Measurements from ENCODE around the gene CCDC15.
"Not testable (repeated sequence)": the region's sequence is repeated elsewhere in the genome, so short reads cannot be mapped to it uniquely, and the experiment has no call there.

CCDC15 gene

DNA sequence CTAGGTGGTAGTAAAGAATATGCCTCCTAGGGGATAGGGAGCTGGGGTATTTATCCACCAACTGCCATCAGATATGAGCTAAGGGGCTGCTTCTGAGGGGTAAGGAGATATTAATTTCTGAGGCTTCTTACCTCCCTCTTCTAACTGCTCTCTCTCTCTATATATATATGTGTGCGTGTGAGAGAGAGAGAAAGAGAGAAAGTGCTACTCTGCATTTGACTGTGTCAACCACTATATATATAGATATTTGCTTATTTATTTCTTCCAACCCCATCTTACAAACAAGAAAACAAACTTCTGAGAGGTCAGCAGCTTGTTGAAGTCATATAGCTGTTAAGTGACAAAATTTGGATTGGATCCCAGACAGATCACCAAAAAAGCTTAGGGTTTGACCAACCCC, 12.3 kb upstream of the CCDC15 start:
- DNase-seq, result no peak

DNA sequence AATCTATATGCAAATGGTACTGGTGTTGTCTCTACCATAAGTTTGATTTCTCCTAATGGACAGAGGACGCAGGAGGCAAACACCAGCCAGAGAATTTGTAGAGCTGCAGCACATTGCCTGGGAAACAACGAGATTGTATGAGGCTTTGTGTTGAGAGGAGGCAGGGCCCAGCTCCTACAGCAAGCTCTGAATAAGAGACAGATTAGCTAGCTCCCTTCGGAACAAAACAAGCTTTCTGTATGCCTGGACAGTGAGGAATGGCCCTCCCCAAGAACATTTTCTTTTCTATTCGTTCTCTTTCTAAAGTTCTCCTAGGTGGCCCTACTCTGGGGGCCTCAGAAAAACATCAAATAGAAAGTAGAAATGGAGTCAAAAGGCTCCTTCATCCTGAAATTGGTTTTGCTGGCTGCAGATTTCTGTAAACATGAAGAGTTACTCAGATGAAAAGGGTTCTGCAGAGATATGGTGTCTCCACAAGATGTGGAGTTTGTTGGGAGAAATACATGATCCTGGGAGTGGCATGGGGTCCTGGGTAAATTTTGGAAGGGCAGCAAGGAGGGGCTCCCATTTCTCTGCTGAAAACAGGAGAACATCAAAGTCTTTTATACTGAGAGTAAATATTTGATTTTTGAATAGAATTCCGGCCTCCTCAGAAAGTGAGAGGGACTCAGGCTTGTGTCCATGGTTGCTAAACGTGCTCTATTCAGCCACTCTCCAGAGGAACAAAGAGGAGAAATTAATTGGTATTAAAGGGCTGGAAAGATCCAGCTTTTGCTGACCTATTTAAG, 11.3 kb upstream of the CCDC15 start:
- DNase-seq, result no peak

DNA sequence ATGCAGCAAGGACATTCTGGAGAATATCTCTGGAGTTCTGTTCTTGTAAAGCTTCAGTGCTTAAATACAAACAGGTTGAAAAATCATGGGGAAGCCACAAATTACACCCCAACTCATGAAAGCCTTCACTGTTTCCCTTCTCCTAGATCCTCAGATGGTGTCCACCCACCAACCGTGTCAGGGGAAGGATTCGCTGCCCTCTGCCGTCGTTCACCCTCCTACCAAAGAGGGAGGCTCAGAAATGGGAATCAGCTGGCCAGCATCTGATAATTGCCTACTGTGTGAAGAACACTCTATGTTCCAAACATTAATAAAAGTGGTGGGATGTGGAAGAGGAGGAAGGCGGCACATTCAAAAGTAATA, 10.8 kb upstream of the CCDC15 start:
- no peak for DNase-seq

DNA sequence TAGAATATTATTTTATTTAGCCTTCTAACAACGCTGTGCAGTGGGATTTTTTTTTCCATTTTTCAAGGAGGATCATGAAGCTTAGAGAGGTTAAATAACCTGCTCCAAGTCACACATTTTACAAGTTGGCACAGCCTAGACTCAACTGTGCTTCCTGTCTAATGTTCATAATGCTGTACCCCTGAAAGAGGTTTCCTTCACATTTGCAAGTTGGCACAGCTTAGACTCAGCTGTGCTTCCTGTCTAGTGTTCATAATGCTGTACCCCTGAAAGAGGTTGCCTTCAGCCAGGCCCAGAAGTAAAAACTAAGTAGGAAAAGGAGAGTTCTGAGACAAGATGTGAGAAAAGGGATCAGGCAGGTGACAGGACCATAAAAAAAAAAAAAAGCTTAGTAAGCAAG, 10.3 kb upstream of the CCDC15 start:
- no peak for DNase-seq

DNA sequence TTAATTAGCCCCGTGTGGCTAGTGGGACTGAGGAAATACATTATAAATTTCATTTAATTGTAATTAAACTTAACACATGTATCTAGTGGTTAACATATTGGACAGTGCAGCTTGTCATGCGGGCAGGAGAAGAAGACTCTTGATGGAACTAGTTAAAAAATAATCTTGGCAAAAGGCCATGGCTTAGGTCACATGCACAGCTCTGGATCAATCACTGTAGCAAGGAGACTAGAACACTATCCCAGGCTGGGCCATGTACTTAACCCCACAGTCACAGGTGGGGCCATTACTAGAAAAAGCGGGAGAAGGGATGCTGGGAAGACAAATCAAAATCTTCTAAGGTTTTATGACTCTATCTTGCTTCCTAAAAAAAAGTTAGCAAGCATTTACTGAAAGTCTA, 9.4 kb upstream of the CCDC15 start:
- DNase-seq, result no peak

DNA sequence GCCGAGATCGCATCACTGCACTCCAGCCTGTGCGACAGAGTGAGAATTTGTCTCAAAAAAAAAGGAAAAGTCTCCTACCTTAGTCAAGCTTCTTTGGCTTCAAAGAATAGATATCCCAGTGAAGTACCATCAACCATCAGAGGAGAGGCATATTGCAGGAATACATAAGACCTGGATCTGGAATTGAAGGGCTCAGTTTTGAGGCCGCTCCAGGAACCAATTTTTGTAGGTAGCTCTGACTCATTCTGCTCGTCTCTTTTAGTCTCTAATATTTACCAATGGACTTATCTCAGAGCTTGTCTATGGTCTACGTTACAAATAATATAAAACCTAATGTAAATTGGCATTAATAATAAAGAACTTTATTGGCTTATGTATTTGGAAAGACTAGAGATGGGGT, 8.2 kb upstream of the CCDC15 start:
- DNase-seq, result no peak

DNA sequence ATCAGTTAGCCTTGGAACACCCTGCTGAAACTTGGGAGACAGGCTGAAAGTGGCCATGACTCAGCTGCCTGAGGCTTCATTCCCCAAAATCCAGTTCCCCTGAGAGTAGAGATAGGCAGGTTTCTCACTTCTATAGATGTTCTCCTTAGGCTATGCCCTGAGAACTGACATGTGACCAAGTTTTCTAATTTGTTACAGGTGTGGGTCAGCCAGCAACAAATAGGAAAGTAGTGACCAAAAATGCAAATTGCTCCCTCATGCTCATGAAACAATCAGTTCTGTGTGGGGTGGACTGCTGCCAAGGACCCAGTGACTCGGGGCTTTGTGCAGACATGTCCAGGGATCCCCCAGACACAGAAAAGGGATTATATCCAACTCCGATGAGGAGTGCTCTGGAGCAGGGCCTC, 7.3 kb upstream of the CCDC15 start:
- no peak for DNase-seq

DNA sequence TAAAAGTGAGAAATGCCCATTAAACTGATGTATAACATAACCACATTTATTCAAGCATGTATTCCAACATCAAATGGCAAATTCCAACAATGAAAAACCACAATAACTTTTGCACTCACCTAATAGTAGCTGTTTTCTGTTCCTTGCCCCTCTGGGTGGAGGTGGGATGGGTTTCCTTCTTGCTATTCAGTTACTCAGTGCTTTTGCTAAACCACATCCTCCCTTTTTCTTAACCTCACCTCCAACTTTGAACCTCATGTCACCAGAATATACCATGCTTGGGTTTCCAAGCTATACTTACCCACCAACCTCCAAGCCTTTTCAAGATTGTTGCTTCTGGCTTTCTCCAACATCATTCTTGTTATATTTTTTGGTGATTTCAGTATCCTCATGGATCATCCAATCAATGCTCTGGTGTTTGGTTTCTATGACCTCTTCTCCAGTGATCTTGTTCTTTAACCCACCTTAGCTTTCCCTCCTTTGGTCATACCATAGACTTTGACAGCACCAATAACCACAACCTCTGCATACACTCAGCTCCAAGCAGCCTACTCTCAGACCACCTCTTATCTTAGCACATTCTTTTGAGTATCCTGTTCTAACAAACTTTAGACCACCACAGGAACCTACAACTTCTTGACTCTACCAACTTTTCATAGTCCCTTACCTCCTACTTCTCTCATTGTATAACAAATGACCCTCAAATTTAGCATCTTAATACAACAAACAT, 3.2 kb upstream of the CCDC15 start:
- DNase-seq, result no peak

DNA sequence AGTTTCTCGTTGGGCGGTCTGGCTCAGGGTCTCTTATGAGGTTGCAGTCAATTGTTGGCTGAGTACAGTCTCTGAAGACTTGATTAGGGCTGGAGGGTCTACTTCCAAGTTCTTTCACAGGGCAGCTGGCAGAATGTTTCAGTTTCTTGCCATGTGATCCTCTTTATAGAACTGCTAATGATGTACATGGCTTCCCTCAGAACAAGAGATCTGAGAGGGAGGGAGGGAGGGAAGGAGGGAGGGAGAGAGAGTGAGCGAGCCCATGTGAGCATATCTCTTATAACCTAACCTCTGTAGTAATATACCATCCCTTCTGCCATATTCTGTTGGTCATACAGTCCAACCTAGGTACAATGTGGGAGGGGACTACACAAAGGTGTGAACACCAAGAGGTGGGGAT, 2.7 kb upstream of the CCDC15 start:
- DNase-seq, result no peak

DNA sequence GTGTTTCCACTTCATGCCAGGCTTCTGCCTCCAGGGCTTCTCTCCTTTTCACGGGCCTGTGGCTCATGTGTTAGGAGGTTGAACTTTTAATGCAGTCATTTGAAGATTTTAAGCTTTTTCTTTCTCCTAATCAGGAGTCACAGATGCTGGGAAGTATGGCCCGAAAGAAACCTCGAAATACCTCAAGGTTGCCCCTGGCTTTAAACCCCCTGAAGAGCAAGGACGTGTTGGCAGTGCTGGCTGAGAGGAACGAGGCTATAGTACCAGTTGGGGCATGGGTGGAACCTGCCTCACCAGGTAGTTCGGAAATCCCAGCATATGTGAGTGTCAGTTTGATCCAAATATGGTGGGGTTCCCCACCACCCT, 571 bp downstream of the CCDC15 start:
- peak in 1 of 2 experiments; percentile 72 for DNase-seq

DNA sequence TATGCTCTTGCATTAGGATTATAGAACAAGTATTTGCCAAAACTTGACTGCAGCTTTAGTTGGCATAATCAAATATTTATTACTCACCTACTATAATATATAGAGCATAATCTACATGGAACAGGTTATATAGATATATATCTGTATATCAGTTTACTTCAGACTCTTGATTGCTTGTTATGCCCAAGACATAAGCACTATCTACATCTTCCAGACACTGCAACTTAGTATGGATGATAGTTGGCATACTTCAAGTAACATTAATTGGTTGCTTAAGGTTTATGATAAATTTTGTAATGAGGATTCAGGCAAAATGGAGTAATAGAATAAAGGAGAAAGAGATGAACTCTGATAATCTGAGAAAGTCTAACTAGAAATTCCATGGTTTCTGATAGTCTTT, 1.0 kb downstream of the CCDC15 start:
- DNase-seq, result no peak

DNA sequence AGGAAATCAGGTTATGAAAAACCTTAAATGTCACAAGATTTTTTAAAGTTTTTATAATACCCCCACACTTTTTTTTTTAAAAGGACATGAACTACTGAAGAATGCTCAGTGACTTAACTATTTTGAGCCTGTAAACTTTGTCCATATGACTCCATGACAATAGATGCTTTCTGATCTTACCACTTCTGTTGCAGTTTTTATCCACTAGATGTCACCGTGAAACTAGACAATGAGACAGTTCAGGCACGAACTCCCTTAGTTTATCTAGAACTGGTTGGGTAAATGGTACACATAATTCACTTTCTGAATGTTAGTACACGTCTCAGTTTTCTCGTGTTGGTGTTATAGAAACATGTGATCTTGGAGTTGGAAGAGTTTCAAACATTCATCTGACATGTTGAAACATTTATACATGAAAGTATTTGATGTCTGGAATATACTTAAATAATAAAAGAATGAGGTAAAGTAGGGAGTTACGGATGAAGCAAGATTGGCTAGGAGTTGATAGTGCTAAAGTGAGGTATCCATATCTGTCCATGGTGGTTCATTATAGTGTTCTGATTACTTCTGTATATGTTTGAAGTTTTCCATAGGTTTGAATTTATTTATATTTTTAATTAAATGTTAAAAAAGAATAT, 8.1 kb downstream of the CCDC15 start:
- DNase-seq, result peak; percentile 89 to 94

DNA sequence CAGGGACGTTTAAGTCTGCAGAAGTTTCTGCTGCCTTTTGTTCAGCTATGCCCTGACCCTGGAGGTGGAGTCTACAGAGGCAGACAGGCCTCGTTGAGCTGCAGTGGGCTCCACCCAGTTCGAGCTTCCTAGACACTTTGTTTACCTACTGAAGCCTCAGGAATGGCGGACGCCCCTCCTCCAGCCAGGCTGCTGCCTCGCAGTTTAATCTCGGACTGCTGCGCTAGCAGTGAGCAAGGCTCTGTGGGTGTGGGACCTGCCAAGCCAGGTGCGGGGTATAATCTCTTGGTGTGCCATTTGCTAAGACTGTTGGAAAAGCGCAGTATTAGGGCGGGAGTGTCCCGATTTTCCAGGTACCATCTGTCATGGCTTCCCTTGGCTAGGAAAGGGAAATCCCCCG, 14.2 kb downstream of the CCDC15 start:
- DNase-seq, result not testable (repeated sequence)

DNA sequence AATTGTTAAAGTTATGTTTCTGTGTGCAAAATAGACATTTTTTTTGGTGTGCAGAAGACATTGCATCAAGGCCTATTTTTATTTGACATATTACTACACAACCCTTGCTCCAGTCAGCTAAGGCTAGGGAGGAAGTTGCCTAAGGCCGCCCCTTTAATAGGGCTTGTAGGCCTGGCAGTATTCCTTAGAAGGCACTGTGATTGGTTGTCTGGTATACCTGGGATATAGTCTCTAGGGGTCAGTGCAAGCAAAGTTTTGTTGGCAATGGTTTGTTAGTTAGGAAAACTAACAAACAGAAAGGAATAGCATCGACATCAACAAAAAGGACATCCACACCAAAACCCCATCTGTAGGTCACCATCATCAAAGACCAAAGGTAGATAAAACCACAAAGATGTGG, 16.9 kb downstream of the CCDC15 start:
- DNase-seq, result peak; percentile 23 to 49

DNA sequence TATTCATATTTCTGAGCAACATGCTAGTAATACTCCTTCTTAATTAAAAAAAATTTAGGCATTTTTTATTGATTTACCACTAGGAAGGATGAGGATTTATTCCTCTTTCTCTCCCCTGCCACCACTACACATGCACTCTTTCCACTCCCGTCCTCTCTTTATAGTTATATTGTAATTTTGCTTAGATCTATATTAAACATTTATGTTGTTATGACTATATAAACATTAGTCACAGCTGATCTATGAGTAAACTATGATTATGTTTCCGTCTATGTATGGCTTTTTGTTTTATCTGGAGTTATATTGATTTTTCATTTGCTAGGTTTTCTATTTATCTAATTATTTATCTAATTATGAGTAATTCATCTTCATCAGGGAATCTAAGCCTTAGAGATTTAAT, 17.8 kb downstream of the CCDC15 start:
- DNase-seq, result no peak

DNA sequence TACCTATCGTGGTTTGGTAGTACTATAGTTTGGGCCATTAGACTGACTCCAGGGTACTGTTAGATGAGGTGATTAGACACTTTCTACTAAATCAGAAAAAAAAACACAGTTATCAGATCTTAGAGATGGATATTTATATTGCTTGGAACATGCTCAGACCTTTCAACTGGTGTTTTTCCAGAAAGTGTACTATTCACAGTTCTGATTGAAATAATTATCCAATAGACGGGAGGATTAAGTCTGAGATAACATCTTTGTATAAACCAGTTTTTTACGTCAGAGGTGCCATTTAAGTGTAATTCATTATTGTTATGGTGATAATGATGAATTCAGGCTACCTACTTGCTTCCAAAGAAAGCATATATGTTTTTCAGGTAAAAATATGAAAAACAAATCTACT, 22.5 kb downstream of the CCDC15 start:
- no peak for DNase-seq

DNA sequence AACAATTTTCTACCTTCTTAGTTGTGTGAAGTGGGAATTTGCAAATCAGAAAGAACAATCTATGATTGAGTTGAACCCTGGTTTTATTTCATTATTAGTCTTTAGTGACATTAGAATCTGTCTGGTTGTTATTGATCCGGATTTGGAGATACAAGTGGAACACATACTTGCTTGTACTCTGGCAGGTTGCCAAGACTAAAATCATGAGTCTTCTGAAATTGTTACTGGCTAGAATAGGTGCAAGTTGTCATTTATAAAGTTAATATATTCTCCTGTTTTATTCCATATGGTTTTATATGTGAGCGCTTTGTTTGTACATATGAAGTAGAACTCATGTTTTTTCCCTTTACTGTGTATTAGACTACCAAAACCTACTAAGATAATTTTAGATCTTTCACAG, 23.0 kb downstream of the CCDC15 start:
- no peak for DNase-seq

DNA sequence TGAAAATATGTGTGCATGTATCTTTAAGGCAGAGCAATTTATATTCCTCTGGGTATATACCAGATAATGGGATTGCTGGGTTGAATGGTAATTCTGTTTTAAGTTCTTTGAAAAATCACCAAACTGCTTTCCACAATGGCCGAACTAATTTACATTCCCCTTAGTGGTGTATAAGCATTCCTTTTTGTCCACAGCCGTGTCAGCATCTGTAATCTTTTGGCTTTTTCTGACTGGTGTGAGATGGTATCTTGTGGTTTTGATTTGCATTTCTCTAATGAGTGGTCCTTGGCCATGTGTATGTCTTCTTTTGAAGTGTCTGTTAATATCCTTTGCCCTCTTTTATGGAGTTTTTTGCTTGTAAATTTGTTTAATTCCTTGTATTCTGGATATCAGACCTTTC, 24.3 kb downstream of the CCDC15 start:
- DNase-seq, result no peak

DNA sequence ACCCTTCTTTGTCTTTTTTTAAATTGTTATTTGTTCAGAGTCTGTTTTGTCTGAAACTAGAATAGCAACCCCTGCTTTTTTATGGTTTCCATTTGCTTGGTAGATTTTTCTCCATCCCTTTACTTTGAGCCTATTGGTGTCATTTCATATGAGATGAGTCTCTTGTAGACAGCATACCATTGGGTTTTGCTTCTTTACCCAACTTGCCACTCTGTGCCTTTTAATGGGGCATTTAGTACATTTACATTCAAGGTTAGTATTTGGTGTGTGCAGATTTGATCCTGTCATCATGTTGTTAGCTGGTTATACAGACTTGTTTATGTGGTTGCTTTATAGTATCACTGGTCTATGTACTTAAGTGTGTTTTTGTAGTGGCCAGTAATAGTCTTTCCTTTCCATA, 28.0 kb downstream of the CCDC15 start:
- no peak for DNase-seq

DNA sequence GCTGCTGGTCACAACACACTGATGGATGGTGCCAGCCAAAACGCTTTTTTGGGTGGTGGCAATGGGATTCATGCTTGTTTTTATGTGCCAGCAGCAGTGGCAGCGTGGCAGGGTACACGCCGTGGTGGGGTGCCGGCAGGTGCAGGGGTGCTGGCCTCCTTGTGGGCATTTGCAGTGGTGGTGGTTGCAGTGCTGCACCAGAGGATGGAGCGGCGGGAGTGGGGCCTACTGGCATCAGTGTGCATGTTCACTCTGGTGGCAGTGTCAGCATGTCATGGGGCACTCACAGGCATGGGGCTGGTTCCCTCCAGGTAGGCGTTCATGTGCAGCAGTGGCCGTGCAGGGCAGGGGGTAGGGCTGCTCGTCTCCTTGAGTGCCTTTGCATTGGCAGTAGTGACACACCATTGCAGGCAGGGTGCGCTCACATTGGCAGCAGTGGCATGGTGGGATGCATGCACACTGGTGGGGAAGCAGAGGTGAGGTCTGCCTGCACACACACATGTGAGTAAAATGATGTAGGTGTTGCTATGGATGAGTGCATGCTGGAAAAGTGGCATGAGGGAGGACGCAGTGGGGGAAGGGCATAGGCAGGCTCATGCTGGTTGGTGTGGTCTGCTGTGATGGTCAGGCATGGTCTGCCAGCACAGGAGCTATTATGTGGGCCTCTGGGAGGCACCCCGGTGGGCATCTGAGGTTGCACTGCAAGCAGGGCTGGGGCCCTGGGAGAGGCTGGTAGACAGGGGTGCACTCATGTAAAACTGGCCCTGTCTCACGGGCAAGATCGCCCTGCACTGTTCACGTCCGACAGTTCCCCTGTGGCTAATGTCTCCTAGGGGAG, 29.9 kb downstream of the CCDC15 start:
- no peak for DNase-seq

DNA sequence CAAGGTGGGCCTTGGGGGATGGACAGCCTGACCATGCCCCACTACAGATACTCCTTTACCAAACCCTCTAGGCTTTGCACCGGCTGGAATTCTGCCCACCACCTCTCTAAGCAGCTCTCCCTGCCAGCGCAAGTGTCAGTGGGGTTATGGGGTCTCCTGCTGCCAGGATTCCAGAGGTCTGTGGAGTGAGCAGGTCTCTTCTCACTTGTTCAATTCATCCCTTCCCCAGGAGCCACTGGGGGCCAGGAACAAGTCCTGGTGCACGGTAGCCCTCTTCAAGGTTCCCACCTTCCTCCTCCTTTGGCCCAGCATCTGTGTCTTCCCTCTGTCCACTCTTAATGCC, 30.5 kb downstream of the CCDC15 start:
- DNase-seq, result no peak

DNA sequence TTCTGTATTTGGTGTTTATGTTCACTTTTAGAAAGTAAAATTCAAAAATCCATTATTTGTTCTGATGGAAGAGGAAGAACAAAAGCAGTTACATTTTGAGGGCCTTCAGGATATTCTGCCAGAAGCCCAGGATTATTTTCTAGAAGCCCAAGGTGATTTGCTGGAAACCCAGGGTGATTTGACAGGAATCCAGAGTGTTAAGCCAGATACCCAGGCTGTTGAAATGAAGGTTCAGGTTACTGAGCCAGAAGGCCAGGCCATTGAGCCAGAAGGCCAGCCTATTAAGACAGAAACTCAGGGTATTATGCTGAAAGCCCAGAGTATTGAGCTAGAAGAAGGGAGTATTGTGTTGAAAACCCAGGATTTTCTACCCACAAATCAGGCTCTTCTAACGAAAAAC, 33.1 kb downstream of the CCDC15 start:
- no peak for DNase-seq

DNA sequence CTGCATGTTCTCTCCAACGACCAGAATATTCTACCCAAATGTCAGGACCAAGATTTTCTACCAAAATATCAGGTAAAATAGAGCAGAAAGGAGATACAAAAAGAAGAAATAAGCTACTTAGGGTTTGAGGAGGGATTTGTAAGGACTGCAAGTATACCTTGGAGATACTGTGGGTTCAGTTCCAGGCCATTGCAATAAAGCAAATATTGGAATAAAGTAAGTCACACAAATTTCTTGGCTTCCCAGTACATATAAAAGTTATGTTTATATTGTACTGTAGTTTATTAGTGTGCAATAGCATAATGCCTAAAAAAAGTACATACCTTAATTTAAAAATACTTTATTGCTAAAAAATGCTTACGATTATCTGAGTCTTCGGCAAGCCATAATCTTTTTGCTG, 34.1 kb downstream of the CCDC15 start:
- DNase-seq, result no peak

Measured in NCI-H526 (cell line).